BJ (cell line): Measurements from ENCODE around the gene RANBP3. TPM values are rescaled to one million over a fixed set of nuclear protein-coding genes. Genes with fewer than 3 reads are reported as not detected.

Experiments
- CTCF ChIA-PET: fragments of 350-600 bp; formaldehyde crosslinking; extraction: SDS; loops from one replicate; lab custom pipeline; 2021; ENCODE audit warnings: antibody characterized with exemption, inconsistent platforms; lab: Yijun Ruan, JAX
- POLR2A ChIA-PET: fragments of 300-600 bp; sonication (Branson Sonifier 250); formaldehyde crosslinking; extraction: SDS; loops from one replicate; lab custom pipeline; 2021; ENCODE audit warnings: antibody characterized with exemption; lab: Charles Lee
- DNase-seq: peaks from one replicate; pipeline ENCODE4 v3.0.0-alpha.2; 2011; ENCODE audit warnings: low read depth
- H3K27me3 ChIP-seq: 2 replicates; pipeline ENCODE4 v1.6.0; 2011; ENCODE audit warnings: low read length; ENCODE audit not compliant: control insufficient read depth, insufficient read depth
- H3K36me3 ChIP-seq: 2 replicates; pipeline ENCODE4 v1.5.1; 2011; ENCODE audit warnings: low read length; ENCODE audit not compliant: control insufficient read depth, insufficient read depth
- H3K4me3 ChIP-seq: 2 replicates; pipeline ENCODE4 v1.5.1; 2011; ENCODE audit warnings: low read depth, mild to moderate bottlenecking, control low read depth, low read length
- CTCF ChIP-seq: IDR thresholded peaks from 2 replicates; pipeline ENCODE4 v1.5.1; 2011; ENCODE audit warnings: low read depth, mild to moderate bottlenecking, control low read depth, inconsistent platforms, low read length, moderate library complexity; ENCODE audit not compliant: insufficient read depth
- polyA plus RNA-seq: library from polyadenylated mRNA; depleted of rRNA; stranded (reverse); fragments of >200 nt; gene quantifications from 2 replicates; pipeline ENCODE4 v1.2.3, GENCODE V29; 2011

The RANBP3 gene
- polyA plus RNA-seq, 1 experiment = 68.6 TPM

GRCh38 chr19:5894704-5895349, 83.1 kb downstream of the RANBP3 start:
- no peak for TF ChIP-seq CTCF
- no peak for DNase-seq
- no peaks in the 10 kb centered on the region for H3K27me3 ChIP-seq
- POLR2A ChIA-PET = no interaction called here
- no peak overlapping the region for H3K4me3 ChIP-seq
- CTCF ChIA-PET = interaction anchor here (1.1 kb wide), 1 partner anchor 91 kb away, joined by 4 read pairs; the partner anchor contains the start of gene NRTN
- H3K36me3 ChIP-seq = peaks cover 19% of the 10 kb centered on the region

- POLR2A ChIA-PET = no interaction called here
- no peak for TF ChIP-seq CTCF
Measured at GRCh38 chr19:5893907-5894703, 83.8 kb downstream of the RANBP3 start.

GRCh38 chr19:5893296-5893903, 84.5 kb downstream of the RANBP3 start:
- CTCF ChIA-PET = interaction anchor here (0.6 to 5.0 kb wide), 12 partner anchors 9 to 132 kb away, joined by 3 to 80 read pairs (median 3); partner anchors contain the start of genes NDUFA11, NRTN and VMAC
- H3K36me3 ChIP-seq = peaks cover 18% of the 10 kb centered on the region
- POLR2A ChIA-PET = interaction anchor here (0.5 kb wide), 1 partner anchor 129 kb away, joined by 3 read pairs; no protein-coding TSS in a partner anchor
- no peak for TF ChIP-seq CTCF
- no peaks in the 10 kb centered on the region for H3K27me3 ChIP-seq
- no peak overlapping the region for H3K4me3 ChIP-seq
- no peak for DNase-seq

More at GRCh38 chr19:5893907-5894703, 83.8 kb downstream of the RANBP3 start:
- DNase-seq = no peak
- peaks cover 18% of the 10 kb centered on the region for H3K36me3 ChIP-seq
- no peak overlapping the region for H3K4me3 ChIP-seq
- CTCF ChIA-PET = interaction anchor here (0.9 to 5.0 kb wide), 4 partner anchors 9 to 90 kb away, joined by 3 to 80 read pairs (median 14); partner anchors contain the start of genes NDUFA11, NRTN and VMAC
- H3K27me3 ChIP-seq = no peaks in the 10 kb centered on the region

GRCh38 chr19:5892772-5893275, 85.1 kb downstream of the RANBP3 start:
- no peak overlapping the region for H3K4me3 ChIP-seq
- ChIA-PET CTCF (interaction anchor here (0.6 to 5.0 kb wide), 12 partner anchors 9 to 132 kb away, joined by 3 to 80 read pairs (median 3); partner anchors contain the start of genes NDUFA11, NRTN and VMAC), POLR2A (interaction anchor here (0.5 kb wide), 1 partner anchor 130 kb away, joined by 3 read pairs; no protein-coding TSS in a partner anchor)
- H3K36me3 ChIP-seq = peaks cover 16% of the 10 kb centered on the region
- H3K27me3 ChIP-seq = no peaks in the 10 kb centered on the region
- no peak for DNase-seq
- no peak for TF ChIP-seq CTCF
